Nephron progenitor cell (in vitro differentiated cells): ENCODE results near the gene MAEA.

Source experiments
- DNase-seq: peaks from one replicate; pipeline ENCODE4 v3.0.0; 2021
- H3K27ac Mint-ChIP-seq: 2 replicates; pipeline ENCODE4 v1.8.0; 2021; ENCODE audit warnings: mild to moderate bottlenecking, moderate library complexity, mixed read lengths
- H3K27me3 Mint-ChIP-seq: 2 replicates; pipeline ENCODE4 v1.8.0; 2021; ENCODE audit warnings: mild to moderate bottlenecking, low read depth, mixed read lengths; ENCODE audit not compliant: poor library complexity
- H3K36me3 Mint-ChIP-seq: 2 replicates; pipeline ENCODE4 v1.8.0; 2021; ENCODE audit warnings: low read depth, mixed read lengths
- H3K4me1 Mint-ChIP-seq: 2 replicates; pipeline ENCODE4 v1.8.0; 2021; ENCODE audit warnings: mixed read lengths
- H3K4me3 Mint-ChIP-seq: 2 replicates; pipeline ENCODE4 v1.8.0; 2021; ENCODE audit warnings: mild to moderate bottlenecking, moderate library complexity, mixed read lengths
- H3K9me3 Mint-ChIP-seq: 2 replicates; pipeline ENCODE4 v1.8.0; 2021; ENCODE audit warnings: mild to moderate bottlenecking, moderate library complexity, mixed read lengths
- TF ChIP-seq, protein P1 (sequence below): fragments of 200-600 bp; sonication (generic); IDR thresholded peaks from 2 replicates; pipeline ENCODE4 v1.5.0; 2021; ENCODE audit warnings: antibody characterized with exemption

The MAEA gene

DNA sequence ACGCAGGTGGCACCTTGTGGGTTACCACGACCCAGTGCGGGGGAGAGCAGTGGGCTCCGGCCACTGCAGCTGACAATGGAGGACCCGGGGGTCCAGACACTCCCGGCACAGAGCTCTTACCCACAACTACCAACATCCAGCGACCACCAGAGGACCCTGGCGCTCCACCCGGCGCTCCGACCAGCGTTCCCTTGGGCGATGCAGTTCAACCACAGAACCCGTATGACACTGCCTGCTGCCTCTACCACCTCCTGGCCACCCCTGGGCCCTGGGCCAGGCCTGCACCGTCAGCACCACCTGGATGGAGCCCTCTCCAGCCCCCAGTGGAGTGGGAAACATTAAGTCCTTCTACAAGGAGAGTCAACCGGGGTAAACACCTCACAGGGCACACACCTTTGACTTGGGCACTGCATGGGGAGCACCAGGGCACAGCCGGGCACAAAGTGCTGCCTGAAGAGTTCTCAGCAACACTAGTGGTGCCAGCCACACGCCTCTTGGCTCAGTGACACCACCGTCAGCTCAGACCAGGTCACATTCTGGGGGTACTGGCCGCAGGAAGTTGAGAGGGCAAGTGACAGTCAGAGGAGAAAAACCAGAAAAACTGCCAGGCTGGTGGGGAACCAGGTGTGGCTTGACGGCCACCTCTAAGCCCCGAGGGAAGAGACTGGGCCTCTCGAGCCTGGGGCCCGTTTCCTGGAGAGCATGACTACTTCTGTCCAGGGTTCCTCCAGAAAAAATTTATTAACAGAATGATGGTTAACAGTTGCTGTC lies 43.4 kb upstream of the MAEA start:
- H3K9me3 Mint-ChIP-seq: peaks cover 16% of the 10 kb centered on the region
- H3K36me3 Mint-ChIP-seq: peaks cover 21% of the 10 kb centered on the region
- H3K27ac Mint-ChIP-seq: no peak overlapping the region
- peak overlapping the region; percentile 86 for H3K4me3 Mint-ChIP-seq
- H3K4me1 Mint-ChIP-seq: peaks cover 40% of the 10 kb centered on the region
- TF ChIP-seq, protein P1, sequence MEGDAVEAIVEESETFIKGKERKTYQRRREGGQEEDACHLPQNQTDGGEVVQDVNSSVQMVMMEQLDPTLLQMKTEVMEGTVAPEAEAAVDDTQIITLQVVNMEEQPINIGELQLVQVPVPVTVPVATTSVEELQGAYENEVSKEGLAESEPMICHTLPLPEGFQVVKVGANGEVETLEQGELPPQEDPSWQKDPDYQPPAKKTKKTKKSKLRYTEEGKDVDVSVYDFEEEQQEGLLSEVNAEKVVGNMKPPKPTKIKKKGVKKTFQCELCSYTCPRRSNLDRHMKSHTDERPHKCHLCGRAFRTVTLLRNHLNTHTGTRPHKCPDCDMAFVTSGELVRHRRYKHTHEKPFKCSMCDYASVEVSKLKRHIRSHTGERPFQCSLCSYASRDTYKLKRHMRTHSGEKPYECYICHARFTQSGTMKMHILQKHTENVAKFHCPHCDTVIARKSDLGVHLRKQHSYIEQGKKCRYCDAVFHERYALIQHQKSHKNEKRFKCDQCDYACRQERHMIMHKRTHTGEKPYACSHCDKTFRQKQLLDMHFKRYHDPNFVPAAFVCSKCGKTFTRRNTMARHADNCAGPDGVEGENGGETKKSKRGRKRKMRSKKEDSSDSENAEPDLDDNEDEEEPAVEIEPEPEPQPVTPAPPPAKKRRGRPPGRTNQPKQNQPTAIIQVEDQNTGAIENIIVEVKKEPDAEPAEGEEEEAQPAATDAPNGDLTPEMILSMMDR: no peak
- no peak for DNase-seq
- H3K27me3 Mint-ChIP-seq: no peaks in the 10 kb centered on the region

DNA sequence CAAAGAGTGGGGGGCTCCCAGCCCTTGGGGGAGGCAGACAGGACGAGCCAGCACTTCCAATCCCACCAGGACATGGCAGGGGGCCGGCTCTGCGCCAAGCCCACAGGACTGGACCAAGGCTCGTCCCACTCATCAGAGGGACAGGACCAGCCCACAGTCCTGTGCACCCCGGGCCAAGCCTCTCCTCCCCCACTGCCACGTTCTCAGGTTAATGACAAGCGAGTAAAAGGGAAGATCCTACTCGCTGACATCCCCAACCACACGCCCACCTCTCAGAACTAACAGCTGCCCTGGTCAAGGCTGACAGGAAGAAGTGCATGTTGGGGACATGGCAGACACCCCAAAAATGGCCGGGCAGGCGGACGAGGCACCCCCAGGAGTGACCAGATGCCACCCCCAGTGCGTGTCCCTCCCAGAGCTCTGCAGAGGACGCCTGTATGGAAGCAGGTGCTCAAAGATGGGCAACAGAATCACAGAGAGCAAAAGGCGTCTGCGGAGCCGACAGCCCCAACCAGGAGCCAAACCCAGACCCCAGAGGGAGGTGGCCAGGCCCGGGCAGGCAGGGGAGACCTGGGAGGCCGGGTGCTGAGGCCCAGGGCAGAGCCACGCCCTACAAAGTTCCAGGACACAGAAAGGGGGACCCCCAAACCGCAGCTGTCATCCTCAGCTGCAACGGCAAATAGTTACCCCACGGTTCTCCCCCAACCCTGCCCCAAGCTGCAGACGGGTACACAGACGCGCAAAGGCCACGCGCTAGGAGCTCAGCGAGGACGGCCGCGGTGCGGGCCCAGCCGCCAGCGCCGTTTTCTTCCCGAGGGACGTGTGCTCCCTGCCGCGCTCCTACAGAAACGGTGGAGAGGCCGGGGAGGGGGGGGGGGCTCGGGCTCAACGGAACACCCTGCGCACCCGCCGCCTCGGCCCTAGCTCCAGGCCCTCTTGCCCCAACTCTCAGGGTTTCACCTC lies 42.5 kb upstream of the MAEA start:
- peak; percentile 43 for DNase-seq
- Mint-ChIP-seq H3K4me1 (peaks cover 40% of the 10 kb centered on the region), H3K36me3 (peaks cover 29% of the 10 kb centered on the region), H3K9me3 (peaks cover 25% of the 10 kb centered on the region), H3K27ac (peak overlapping the region; percentile 45), H3K27me3 (no peaks in the 10 kb centered on the region), H3K4me3 (peak overlapping the region; percentile 86)
- TF ChIP-seq, protein P1: no peak

DNA sequence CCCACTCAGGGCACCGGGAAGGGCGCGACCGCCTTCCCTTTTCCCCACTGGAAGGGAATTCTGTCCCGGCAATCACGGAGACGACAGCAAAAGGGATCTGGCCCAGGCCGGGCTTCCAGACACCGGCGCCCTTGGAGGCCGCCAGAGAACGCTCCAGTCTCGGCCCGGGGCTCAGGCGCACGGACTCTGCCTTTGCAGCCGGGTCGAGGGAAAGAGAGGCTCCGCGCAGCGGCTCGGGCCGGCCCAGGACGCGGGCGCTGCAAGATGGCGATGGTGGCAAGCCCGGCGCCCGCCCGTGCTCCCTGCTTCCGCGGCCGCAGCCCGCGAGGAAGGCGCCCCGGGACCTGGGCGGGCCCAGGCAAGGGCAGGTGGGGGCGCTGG lies 41.8 kb upstream of the MAEA start:
- peaks cover 4% of the 10 kb centered on the region for H3K27me3 Mint-ChIP-seq
- H3K27ac Mint-ChIP-seq: no peak overlapping the region

DNA sequence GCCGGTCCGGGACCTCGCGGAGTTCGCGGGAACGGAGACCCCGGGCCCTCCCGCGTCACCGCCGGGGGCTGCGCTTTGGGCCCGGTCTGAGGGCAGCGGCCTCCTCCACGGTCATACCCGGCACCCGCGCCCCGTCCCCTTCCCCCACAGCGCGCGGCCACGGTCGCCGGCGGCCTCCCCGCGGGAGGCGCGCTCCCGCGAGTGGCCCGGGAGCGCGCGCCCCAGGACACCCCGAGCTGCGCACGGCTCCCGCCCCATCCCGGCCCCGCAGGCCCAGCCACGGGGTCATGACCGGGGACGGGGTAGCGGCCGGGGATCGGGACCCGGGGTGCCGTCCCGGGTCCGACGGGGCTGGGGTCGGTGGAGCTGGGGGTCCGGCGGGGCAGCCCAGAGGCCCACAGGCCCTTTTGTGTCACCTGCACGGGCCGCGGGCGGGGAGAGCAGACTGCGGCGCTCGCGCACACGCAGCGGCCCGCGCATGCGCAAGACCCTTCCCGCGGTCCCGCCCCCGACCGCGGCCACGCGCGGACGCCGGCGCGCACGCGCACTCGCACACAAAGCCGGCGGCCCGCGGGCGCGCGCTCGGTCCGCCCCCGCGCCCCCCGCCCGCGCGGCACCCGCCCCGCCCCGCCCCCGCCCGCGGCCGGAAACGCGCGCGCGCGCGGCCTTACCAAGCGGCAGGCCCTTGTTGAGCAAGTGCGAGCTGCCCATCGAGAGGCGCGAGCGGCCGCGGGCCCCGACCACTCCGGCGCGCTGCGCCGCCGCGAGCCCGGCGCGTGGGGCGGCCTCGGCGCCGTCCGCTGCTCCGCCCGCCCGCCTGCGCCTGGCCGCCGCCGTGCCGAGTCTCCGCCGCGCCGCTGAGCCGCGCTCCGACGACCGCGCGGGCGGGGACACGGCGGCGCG lies 41.2 kb upstream of the MAEA start, which contains the start of gene CTBP1:
CTBP1 (minus strand) TSS at position 886 of the 903 bp plus-strand sequence. CDS start 7,799 bp downstream, outside the sequence.
- H3K4me3 Mint-ChIP-seq: peak within 1 kb of the TSS; percentile 86
- peaks cover 38% of the 10 kb centered on the region for H3K36me3 Mint-ChIP-seq
- peaks cover 4% of the 10 kb centered on the region for H3K27me3 Mint-ChIP-seq
- peaks cover 33% of the 10 kb centered on the region for H3K4me1 Mint-ChIP-seq
- peak; percentile 79 for DNase-seq
- no peak within 1 kb of the TSS for H3K27ac Mint-ChIP-seq
- H3K9me3 Mint-ChIP-seq: peaks cover 38% of the 10 kb centered on the region
- TF ChIP-seq, protein P1: no peak

More for the DNA sequence above, 41.8 kb upstream of the MAEA start:
- Mint-ChIP-seq H3K36me3 (peaks cover 32% of the 10 kb centered on the region), H3K4me1 (peaks cover 35% of the 10 kb centered on the region), H3K4me3 (peak overlapping the region; percentile 86), H3K9me3 (peaks cover 31% of the 10 kb centered on the region)
- DNase-seq: no peak
- TF ChIP-seq, protein P1: no peak

DNA sequence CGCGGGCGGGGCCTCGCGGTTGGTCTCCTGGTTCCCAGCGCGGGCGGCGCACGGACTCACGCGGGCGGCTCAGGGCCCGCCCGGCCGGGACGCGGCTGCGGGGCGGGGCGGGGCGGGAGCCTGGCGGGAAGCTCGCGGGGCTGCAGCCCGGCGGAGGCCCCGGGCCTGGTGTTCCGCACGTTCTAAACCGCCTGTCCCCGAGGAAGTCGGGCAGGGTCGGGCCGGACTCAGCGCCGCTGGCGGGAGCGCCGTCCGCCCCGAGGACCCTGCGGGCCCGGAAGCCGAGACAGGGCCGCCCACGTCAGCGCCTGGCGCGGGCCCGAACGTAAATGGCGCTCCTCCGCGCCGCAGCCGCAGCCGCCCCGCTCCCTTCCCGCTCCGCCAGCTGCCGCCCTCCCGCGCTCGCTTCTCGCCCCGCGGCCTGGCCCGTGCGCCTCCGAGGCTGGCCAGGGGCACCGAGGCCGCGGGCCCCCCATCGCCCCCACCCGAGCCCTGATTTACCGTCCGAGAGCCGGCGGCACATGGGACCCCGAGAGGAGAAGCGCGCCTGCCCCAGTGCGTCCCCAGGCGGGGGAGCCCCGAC lies 40.5 kb upstream of the MAEA start:
- Mint-ChIP-seq H3K9me3 (peaks cover 45% of the 10 kb centered on the region), H3K4me1 (peaks cover 28% of the 10 kb centered on the region), H3K36me3 (peaks cover 42% of the 10 kb centered on the region), H3K27me3 (peaks cover 8% of the 10 kb centered on the region), H3K4me3 (peak overlapping the region; percentile 79), H3K27ac (no peak overlapping the region)
- TF ChIP-seq, protein P1: no peak
- peak; percentile 83 for DNase-seq
